KMS-11 (cell line): ENCODE data around the gene RCL1.
A peak's percentile ranks its signal among the peaks of the same experiment; 100 is the strongest.

Experiments used
- H2AFZ ChIP-seq: fragments of 200-600 bp; sonication (generic); 2 replicates; pipeline ENCODE4 v1.6.1; 2016; ENCODE audit warnings: antibody characterized with exemption, mixed run types, low read depth
- H3K27ac ChIP-seq: fragments of 200-600 bp; sonication (generic); 2 replicates; pipeline ENCODE4 v1.6.1; 2016; ENCODE audit warnings: mild to moderate bottlenecking, mixed run types
- H3K27me3 ChIP-seq: fragments of 200-600 bp; sonication (generic); 2 replicates; pipeline ENCODE4 v1.6.1; 2017; ENCODE audit warnings: mild to moderate bottlenecking, low read depth, mixed run types, moderate library complexity; ENCODE audit not compliant: insufficient read depth
- H3K36me3 ChIP-seq: fragments of 200-600 bp; sonication (generic); 2 replicates; pipeline ENCODE4 v1.6.1; 2017; ENCODE audit warnings: mild to moderate bottlenecking, mixed run types; ENCODE audit not compliant: insufficient read depth
- H3K4me1 ChIP-seq: fragments of 200-600 bp; sonication (generic); 2 replicates; pipeline ENCODE4 v1.6.1; 2016; ENCODE audit warnings: mild to moderate bottlenecking, low read depth, mixed run types; ENCODE audit not compliant: poor library complexity, severe bottlenecking
- H3K4me2 ChIP-seq: fragments of 200-600 bp; sonication (generic); 2 replicates; pipeline ENCODE4 v1.7.0; 2016; ENCODE audit warnings: mild to moderate bottlenecking, mixed run types
- H3K4me3 ChIP-seq: fragments of 200-600 bp; sonication (generic); IDR thresholded peaks from 2 replicates; pipeline ENCODE4 v1.6.1; 2017; ENCODE audit warnings: low read depth, low read length, mixed read lengths; ENCODE audit not compliant: insufficient read depth
- H3K79me2 ChIP-seq: fragments of 200-600 bp; sonication (generic); 2 replicates; pipeline ENCODE4 v1.6.1; 2016; ENCODE audit warnings: low read depth, mixed run types; ENCODE audit not compliant: insufficient read depth
- H3K9ac ChIP-seq: fragments of 200-600 bp; sonication (generic); 2 replicates; pipeline ENCODE4 v1.6.1; 2016; ENCODE audit warnings: mild to moderate bottlenecking, mixed run types
- H4K20me1 ChIP-seq: fragments of 200-600 bp; sonication (generic); 2 replicates; pipeline ENCODE4 v1.6.1; 2016; ENCODE audit warnings: mild to moderate bottlenecking, mixed run types; ENCODE audit not compliant: insufficient read depth
- CTCF ChIP-seq: fragments of 200-600 bp; sonication (generic); conservative IDR thresholded peaks from 2 replicates; pipeline ENCODE4 v1.6.1; 2017; ENCODE audit warnings: low read depth, mild to moderate bottlenecking, antibody characterized with exemption, low read length, moderate library complexity, mixed read lengths

Gene RCL1

DNA sequence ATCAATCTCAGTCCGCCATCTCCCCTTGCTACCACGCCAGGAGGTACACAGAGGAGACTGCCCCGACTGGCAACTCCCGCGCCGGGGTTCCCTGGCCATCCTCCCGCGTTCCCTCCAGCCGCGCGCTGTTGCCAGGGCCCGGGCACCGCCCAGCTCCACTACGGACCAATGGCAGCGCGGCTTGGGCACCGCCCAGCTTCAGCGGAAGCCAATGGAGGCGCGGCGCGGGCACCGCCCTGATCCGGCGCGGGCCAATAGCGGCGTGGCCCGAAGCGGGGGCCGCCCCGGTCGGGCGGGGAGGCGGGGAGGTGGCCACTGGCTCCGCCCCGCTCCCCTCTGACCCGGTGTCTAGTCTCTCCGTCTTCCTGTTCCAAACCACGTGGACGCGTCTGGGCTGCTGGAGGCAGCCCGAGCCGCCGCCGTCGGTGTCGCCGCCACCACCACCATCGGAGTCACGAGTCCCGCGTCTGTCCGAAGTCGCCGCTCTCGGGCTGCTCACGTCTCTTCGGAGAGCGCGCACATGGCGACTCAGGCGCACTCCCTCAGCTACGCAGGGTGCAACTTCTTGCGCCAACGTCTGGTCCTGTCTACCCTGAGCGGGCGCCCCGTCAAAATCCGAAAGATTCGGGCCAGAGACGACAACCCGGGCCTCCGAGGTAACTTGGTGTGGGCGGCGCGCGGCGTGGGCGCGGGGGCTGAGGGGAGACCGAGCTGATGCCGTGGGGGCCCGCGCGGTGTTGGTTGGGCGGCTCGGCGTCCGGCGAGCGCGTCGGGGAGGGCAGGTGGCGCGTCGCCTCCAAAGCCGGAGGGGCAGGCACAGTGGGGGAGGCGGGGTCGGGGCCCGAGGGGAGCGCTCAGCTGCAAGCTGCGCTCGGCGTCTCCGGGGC is at the start of gene RCL1:
Gene RCL1, plus strand, starts transcription at position 373 of the 887 bp plus-strand sequence. Its CDS starts 148 bp downstream, at position 521.
- H3K9ac ChIP-seq: peak within 1 kb of the TSS; percentile 92
- H3K4me1 ChIP-seq: peaks cover 31% of the 10 kb centered on the region
- H3K4me2 ChIP-seq: peak within 1 kb of the TSS; percentile 87
- peaks cover 49% of the 10 kb centered on the region for H3K79me2 ChIP-seq
- H3K36me3 ChIP-seq: no peaks in the 10 kb centered on the region
- H2AFZ ChIP-seq: peak within 1 kb of the TSS; percentile 74
- H3K27me3 ChIP-seq: no peaks in the 10 kb centered on the region
- peak within 1 kb of the TSS; percentile 79 for H3K27ac ChIP-seq
- H4K20me1 ChIP-seq: peaks cover 12% of the 10 kb centered on the region
- peak within 1 kb of the TSS; percentile 12 for H3K4me3 ChIP-seq
- TF ChIP-seq CTCF: no peak

DNA sequence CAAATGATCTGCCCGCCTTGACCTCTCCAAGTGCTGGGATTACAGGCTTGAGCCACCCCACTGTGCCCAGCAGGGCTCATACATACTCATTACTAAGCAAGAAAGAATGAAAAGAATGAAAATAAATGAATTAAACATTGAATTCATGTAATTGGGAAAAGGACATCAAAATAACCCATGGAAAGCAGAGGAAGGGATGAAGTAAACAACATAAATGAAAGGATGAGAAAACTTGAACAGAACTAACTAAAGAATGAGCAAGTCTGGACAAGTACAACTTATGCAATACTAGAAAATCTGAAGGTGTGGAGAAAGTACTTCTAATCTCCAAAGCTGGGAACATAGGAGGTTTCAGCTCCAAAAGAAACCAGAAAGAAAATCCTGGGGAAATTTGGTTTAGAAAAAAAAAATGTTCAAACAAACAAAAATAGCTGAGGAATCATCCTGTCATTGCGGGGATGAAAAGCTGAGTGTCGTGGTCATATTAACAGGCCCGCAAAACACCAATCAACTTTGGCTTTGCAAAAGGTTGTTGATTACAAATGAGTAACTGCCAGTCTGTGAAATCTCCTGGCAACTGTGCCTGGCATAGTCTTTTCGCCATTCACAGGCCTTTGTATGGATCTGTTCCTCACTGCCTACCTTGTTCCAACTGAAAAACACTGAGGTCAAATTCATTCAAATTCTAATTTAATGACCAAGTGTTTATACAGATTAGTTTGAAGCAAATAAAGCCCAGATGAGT is 49.4 kb upstream of the RCL1 start:
- TF ChIP-seq CTCF: no peak
- Histone ChIP-seq H3K4me2 (no peak overlapping the region), H2AFZ (no peak overlapping the region), H3K27me3 (no peaks in the 10 kb centered on the region), H4K20me1 (no peaks in the 10 kb centered on the region), H3K27ac (no peak overlapping the region), H3K4me1 (peaks cover 15% of the 10 kb centered on the region), H3K9ac (no peak overlapping the region), H3K4me3 (no peak overlapping the region), H3K36me3 (no peaks in the 10 kb centered on the region), H3K79me2 (peaks cover 19% of the 10 kb centered on the region)

DNA sequence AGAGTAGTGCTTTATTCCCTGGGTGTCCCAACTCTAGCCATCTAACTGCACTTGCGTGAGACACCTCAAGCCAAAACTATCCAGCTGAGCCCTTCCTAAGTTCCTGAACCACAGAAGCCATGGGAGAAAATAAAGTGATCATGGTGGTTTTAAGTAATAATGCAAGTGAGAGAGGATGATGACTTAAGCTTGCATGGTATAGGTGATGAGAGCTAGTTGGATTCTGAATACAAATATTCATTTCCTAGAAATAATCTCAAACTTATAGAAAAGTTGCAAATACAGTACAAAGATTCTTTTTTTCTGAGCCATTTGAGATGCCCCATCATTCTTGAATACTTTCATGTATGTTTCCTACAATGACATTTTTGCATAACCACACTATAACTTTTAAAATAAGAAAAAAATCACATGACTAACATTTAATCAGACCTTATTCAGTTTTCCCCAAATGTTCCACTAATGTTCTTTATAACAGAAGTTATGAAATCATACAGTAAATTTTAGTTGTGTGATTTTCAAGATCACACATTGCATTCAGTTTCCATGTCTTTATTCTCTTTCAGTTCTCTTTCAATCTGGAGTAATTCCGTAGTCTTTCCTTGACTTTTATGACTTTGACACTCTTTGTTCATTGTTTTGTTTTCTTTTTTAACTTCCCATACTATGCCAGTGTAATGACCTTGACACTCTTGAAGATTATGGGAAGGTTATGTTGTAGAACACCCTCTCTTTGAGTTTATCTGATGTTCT is 46.3 kb upstream of the RCL1 start:
- H3K79me2 ChIP-seq: no peaks in the 10 kb centered on the region
- H3K4me3 ChIP-seq: no peak overlapping the region
- H3K36me3 ChIP-seq: no peaks in the 10 kb centered on the region
- no peaks in the 10 kb centered on the region for H3K4me1 ChIP-seq
- H3K4me2 ChIP-seq: no peak overlapping the region
- no peak for TF ChIP-seq CTCF
- no peak overlapping the region for H3K27ac ChIP-seq
- H3K27me3 ChIP-seq: no peaks in the 10 kb centered on the region
- no peaks in the 10 kb centered on the region for H4K20me1 ChIP-seq
- H2AFZ ChIP-seq: no peak overlapping the region
- H3K9ac ChIP-seq: no peak overlapping the region

GRCh38 chr9:4748612-4749011 is 44.1 kb upstream of the RCL1 start:
- Histone ChIP-seq H2AFZ (no peak overlapping the region), H3K27me3 (no peaks in the 10 kb centered on the region), H3K4me1 (no peaks in the 10 kb centered on the region), H3K79me2 (no peaks in the 10 kb centered on the region), H4K20me1 (no peaks in the 10 kb centered on the region), H3K27ac (no peak overlapping the region), H3K4me2 (no peak overlapping the region), H3K36me3 (no peaks in the 10 kb centered on the region), H3K9ac (no peak overlapping the region), H3K4me3 (no peak overlapping the region)
- no peak for TF ChIP-seq CTCF
